ENCODE results near the gene SIGLEC14. TPM values are rescaled to one million over a fixed set of nuclear protein-coding genes. Genes with fewer than 3 reads are reported as not detected.

The SIGLEC14 gene
- total RNA-seq, 1 experiment from 2014 or later: not detected

- H3K4me1 ChIP-seq (ENCODE audit: control insufficient read depth, insufficient read depth, low read length): no peaks in the 10 kb centered on the region
- no peak overlapping the region for H3K4me3 ChIP-seq (ENCODE audit: low read depth in 2 of 2, low read length in 2 of 2)
- no peak for ATAC-seq
- BruUV-seq (replicated peaks): no TSS peak
- H3K9me3 ChIP-seq (ENCODE audit: control insufficient read depth, insufficient read depth, low read depth, low read length): no peaks in the 10 kb centered on the region
- POLR2A ChIA-PET: no interaction called here
- no peaks in the 10 kb centered on the region for H3K27me3 ChIP-seq (ENCODE audit: control insufficient read depth, insufficient read depth, low read length)
- in situ Hi-C loops (cut with HindIII; ENCODE audit: low pct_unique_long_range_greater_than_20kb, low sequenced_read_pairs) (no loop called here), intact Hi-C loops (cut with micrococcal nuclease; ENCODE audit: unreplicated experiment) (no loop called here)
- CTCF ChIA-PET: interaction anchor here (0.5 kb wide), 1 partner anchor 21 kb away, joined by 4 read pairs; no protein-coding TSS in a partner anchor
- no peaks in the 10 kb centered on the region for H3K36me3 ChIP-seq (ENCODE audit: control insufficient read depth, insufficient read depth, low read length)
- TF ChIP-seq, protein P1, sequence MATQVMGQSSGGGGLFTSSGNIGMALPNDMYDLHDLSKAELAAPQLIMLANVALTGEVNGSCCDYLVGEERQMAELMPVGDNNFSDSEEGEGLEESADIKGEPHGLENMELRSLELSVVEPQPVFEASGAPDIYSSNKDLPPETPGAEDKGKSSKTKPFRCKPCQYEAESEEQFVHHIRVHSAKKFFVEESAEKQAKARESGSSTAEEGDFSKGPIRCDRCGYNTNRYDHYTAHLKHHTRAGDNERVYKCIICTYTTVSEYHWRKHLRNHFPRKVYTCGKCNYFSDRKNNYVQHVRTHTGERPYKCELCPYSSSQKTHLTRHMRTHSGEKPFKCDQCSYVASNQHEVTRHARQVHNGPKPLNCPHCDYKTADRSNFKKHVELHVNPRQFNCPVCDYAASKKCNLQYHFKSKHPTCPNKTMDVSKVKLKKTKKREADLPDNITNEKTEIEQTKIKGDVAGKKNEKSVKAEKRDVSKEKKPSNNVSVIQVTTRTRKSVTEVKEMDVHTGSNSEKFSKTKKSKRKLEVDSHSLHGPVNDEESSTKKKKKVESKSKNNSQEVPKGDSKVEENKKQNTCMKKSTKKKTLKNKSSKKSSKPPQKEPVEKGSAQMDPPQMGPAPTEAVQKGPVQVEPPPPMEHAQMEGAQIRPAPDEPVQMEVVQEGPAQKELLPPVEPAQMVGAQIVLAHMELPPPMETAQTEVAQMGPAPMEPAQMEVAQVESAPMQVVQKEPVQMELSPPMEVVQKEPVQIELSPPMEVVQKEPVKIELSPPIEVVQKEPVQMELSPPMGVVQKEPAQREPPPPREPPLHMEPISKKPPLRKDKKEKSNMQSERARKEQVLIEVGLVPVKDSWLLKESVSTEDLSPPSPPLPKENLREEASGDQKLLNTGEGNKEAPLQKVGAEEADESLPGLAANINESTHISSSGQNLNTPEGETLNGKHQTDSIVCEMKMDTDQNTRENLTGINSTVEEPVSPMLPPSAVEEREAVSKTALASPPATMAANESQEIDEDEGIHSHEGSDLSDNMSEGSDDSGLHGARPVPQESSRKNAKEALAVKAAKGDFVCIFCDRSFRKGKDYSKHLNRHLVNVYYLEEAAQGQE (IDR thresholded peaks at IDR 0.05; ENCODE audit: insufficient read depth in 1 of 2, low read depth in 2 of 2, low read length in 1 of 2): no peak
- no peak for TF ChIP-seq POLR2AphosphoS5 (IDR thresholded peaks at IDR 0.05; ENCODE audit: low read depth, low read length)
- TF ChIP-seq SIN3A (IDR thresholded peaks at IDR 0.05; ENCODE audit: borderline replicate concordance, insufficient read depth, low read depth, low read length): no peak
- TF ChIP-seq, protein P2, sequence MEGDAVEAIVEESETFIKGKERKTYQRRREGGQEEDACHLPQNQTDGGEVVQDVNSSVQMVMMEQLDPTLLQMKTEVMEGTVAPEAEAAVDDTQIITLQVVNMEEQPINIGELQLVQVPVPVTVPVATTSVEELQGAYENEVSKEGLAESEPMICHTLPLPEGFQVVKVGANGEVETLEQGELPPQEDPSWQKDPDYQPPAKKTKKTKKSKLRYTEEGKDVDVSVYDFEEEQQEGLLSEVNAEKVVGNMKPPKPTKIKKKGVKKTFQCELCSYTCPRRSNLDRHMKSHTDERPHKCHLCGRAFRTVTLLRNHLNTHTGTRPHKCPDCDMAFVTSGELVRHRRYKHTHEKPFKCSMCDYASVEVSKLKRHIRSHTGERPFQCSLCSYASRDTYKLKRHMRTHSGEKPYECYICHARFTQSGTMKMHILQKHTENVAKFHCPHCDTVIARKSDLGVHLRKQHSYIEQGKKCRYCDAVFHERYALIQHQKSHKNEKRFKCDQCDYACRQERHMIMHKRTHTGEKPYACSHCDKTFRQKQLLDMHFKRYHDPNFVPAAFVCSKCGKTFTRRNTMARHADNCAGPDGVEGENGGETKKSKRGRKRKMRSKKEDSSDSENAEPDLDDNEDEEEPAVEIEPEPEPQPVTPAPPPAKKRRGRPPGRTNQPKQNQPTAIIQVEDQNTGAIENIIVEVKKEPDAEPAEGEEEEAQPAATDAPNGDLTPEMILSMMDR (IDR thresholded peaks at IDR 0.05): no peak
- H3K27ac ChIP-seq (ENCODE audit: low read length): no peak overlapping the region
- no peak for DNase-seq (ENCODE audit: low read depth, low spot score)
Observed at GRCh38 chr19:51681286-51681941, 34.8 kb upstream of the SIGLEC14 start.

- in situ Hi-C loops (cut with HindIII; ENCODE audit: low pct_unique_long_range_greater_than_20kb, low sequenced_read_pairs): no loop called here
Observed at GRCh38 chr19:51680474-51680873, 33.8 kb upstream of the SIGLEC14 start.

More at GRCh38 chr19:51680474-51680873, 33.8 kb upstream of the SIGLEC14 start:
- H3K4me3 ChIP-seq (ENCODE audit: low read depth in 2 of 2, low read length in 2 of 2): no peak overlapping the region
- H3K4me1 ChIP-seq (ENCODE audit: control insufficient read depth, insufficient read depth, low read length): no peaks in the 10 kb centered on the region
- ChIA-PET POLR2A (no interaction called here), CTCF (no interaction called here)
- no TSS peak for BruUV-seq (replicated peaks)
- no peaks in the 10 kb centered on the region for H3K36me3 ChIP-seq (ENCODE audit: control insufficient read depth, insufficient read depth, low read length)
- H3K9me3 ChIP-seq (ENCODE audit: control insufficient read depth, insufficient read depth, low read depth, low read length): no peaks in the 10 kb centered on the region
- ATAC-seq (no peak), DNase-seq (ENCODE audit: low read depth, low spot score) (no peak)
- no peak overlapping the region for H3K27ac ChIP-seq (ENCODE audit: low read length)
- intact Hi-C loops (cut with micrococcal nuclease; ENCODE audit: unreplicated experiment): no loop called here
- H3K27me3 ChIP-seq (ENCODE audit: control insufficient read depth, insufficient read depth, low read length): no peaks in the 10 kb centered on the region
- TF ChIP-seq, protein P1 (IDR thresholded peaks at IDR 0.05; ENCODE audit: insufficient read depth in 1 of 2, low read depth in 2 of 2, low read length in 1 of 2): no peak
- TF ChIP-seq, protein P2 (IDR thresholded peaks at IDR 0.05): no peak
- TF ChIP-seq SIN3A (IDR thresholded peaks at IDR 0.05; ENCODE audit: borderline replicate concordance, insufficient read depth, low read depth, low read length): no peak
- no peak for TF ChIP-seq POLR2AphosphoS5 (IDR thresholded peaks at IDR 0.05; ENCODE audit: low read depth, low read length)
- no peak for TF ChIP-seq TCF7L2 (IDR thresholded peaks at IDR 0.05; ENCODE audit: low read depth, low read length)
